Type B pancreatic cell (in vitro differentiated cells): ENCODE results near the gene KRTAP10-2. TPM values are rescaled to one million over a fixed set of nuclear protein-coding genes. Genes with fewer than 3 reads are reported as not detected.

Source experiments
- DNase-seq: peaks from one replicate; pipeline ENCODE4 v3.0.0; 2021; ENCODE audit warnings: mixed read lengths; ENCODE audit not compliant: unreplicated experiment; ENCODE audit errors: extremely low spot score
- H3K27ac Mint-ChIP-seq: 2 replicates; pipeline ENCODE4 v1.8.0; 2021; ENCODE audit warnings: mild to moderate bottlenecking, mixed read lengths
- H3K27me3 Mint-ChIP-seq: 2 replicates; pipeline ENCODE4 v1.8.0; 2021; ENCODE audit warnings: mixed read lengths
- H3K36me3 Mint-ChIP-seq: 2 replicates; pipeline ENCODE4 v1.8.0; 2021; ENCODE audit warnings: mixed read lengths
- H3K4me1 Mint-ChIP-seq: one replicate; pipeline ENCODE4 v1.8.0; 2021; ENCODE audit warnings: mixed read lengths; ENCODE audit not compliant: unreplicated experiment
- H3K4me3 Mint-ChIP-seq: 2 replicates; pipeline ENCODE4 v1.8.0; 2021; ENCODE audit warnings: mild to moderate bottlenecking, mixed read lengths
- H3K9me3 Mint-ChIP-seq: 2 replicates; pipeline ENCODE4 v1.8.0; 2021; ENCODE audit warnings: mixed read lengths
- total RNA-seq: library from RNA; stranded (reverse); gene quantifications from 2 replicates; pipeline ENCODE4 v1.2.1, GENCODE V29; 2021; ENCODE audit warnings: low replicate concordance
- TF ChIP-seq, protein P1 (sequence below): fragments of 200-600 bp; sonication (generic); conservative IDR thresholded peaks from 2 replicates; pipeline ENCODE4 v1.5.0; 2021; ENCODE audit warnings: antibody characterized with exemption, mild to moderate bottlenecking

Gene KRTAP10-2
- total RNA-seq, 1 donor from 2014 or later, result not detected

DNA sequence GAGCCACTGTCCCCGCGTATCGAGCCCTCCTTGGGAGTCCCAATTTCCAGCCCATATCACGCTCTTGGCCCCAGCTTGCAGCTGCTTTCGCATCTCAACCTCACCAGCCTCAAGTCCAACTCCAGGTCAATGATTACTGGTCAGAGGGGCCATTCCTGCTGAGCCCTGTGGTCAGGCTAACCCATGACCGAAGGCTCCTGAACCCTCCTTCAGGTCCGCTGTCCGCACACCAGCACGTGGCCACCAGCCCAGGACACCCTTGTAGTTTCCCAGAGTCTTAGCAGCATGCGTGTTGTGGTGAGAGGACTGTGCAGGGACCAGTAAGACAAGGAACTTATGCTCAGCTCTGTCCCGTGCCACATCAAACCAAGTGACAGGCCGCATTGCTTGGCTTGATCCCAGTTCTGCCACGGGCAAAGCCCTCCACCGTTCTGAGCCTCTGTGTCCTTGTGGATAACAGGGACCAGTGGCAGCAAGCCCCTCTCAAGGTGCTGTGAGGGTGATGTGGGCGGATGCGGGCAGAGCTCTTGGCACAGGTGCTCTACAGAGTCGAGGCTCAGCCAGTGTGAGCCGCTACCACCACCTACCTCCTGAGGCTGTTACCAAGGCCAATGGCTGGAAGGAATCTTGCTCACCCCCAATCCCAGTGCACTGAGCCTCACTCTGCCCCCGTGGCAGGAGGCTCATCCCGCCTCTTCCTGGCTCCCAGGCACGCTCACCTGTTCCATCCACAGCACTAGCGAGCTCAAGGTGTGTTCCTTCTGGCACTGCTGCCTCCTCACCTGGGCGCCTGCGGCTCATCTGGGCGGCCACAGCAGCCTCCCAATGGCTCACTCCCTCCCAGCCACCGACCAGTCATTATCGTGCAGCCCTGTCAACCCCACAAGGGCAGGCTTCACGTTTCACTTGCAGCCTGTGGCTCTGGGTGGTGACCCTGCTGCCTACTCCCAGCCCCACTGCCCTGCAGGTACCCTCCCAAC, 31.7 kb downstream of the KRTAP10-2 start:
- TF ChIP-seq, protein P1, sequence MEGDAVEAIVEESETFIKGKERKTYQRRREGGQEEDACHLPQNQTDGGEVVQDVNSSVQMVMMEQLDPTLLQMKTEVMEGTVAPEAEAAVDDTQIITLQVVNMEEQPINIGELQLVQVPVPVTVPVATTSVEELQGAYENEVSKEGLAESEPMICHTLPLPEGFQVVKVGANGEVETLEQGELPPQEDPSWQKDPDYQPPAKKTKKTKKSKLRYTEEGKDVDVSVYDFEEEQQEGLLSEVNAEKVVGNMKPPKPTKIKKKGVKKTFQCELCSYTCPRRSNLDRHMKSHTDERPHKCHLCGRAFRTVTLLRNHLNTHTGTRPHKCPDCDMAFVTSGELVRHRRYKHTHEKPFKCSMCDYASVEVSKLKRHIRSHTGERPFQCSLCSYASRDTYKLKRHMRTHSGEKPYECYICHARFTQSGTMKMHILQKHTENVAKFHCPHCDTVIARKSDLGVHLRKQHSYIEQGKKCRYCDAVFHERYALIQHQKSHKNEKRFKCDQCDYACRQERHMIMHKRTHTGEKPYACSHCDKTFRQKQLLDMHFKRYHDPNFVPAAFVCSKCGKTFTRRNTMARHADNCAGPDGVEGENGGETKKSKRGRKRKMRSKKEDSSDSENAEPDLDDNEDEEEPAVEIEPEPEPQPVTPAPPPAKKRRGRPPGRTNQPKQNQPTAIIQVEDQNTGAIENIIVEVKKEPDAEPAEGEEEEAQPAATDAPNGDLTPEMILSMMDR, result no peak
- Mint-ChIP-seq H3K27ac (no peak overlapping the region), H3K4me3 (no peak overlapping the region)

DNA sequence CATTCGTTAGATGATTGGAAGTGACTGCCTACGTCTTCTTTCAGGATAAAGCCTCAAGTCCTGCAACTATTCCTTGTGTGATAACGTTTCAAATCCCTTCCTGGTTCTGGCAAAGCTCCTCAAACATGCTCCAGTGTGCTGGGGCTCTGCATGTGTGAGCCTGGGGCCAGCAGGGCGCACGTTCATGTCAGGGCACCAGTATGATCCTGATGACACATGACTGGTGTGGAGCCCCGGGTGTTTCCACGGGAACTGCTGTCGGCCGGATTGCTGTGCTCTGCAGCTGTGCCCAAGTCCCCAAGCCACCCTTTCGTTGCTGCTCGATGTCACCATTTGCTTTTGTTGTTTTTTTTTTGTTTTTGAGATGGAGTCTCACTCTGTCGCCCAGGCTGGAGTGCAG, 32.6 kb downstream of the KRTAP10-2 start:
- H3K4me1 Mint-ChIP-seq, result no peaks in the 10 kb centered on the region
- no peak overlapping the region for H3K27ac Mint-ChIP-seq
- H3K27me3 Mint-ChIP-seq, result no peaks in the 10 kb centered on the region
- H3K9me3 Mint-ChIP-seq, result peaks cover 5% of the 10 kb centered on the region
- TF ChIP-seq, protein P1, result no peak
- DNase-seq, result no peak
- no peaks in the 10 kb centered on the region for H3K36me3 Mint-ChIP-seq
- H3K4me3 Mint-ChIP-seq, result no peak overlapping the region

More for the DNA sequence above, 31.7 kb downstream of the KRTAP10-2 start:
- Mint-ChIP-seq H3K9me3 (peaks cover 5% of the 10 kb centered on the region), H3K27me3 (no peaks in the 10 kb centered on the region), H3K36me3 (no peaks in the 10 kb centered on the region), H3K4me1 (no peaks in the 10 kb centered on the region)
- DNase-seq, result no peak

DNA sequence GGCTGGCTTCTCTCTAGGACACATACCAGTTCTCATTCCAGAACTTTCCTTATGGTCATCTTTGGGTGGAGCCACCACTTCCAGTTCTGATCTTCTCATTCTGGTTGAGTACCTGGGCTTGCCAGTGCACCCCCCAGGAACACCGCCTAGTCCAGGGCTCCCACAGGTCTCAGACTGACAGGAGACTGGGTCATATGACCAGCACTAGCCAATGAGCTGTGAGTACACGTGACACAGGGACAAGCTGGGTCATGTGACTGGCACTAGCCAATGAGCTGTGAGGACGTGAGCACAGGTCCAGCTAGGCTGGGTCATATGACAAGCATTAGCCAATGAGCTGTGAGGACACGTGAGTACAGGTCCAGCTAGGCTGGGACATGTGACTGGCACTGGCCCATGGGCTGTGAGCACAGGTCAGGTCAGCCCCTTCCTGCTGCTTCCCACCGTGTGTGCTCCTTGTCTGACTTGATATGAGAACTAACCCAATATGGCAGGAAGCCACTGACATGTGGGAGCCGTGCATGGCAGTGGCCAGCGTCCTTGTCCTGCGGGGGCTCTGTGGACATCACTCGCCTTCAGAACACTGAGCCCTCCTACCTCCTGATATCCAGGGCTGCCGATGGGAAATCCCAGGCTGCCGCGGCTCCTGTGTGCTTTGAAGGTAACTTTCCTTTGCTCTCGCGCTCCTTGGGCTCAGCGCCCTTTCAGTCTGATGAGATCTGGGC, 34.0 kb downstream of the KRTAP10-2 start:
- TF ChIP-seq, protein P1, result no peak
- Mint-ChIP-seq H3K36me3 (no peaks in the 10 kb centered on the region), H3K27ac (no peak overlapping the region)

DNA sequence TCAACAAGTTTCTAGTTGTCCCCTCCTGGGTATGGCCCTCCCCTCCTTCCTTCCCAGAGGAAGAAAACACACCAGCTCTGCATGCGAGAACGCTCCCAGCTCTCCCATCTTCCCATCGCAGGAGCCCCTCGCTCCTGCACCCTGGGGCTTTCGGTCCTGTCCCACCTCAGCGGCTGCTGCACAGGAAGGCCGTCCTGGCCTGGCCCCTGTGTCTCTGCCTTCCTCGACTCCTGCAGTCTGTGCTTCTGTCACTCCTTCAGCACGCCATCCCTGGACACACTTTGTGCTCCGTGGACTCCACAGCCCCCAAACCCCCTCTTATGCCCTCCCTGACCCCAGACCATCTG, 34.5 kb downstream of the KRTAP10-2 start:
- H3K27me3 Mint-ChIP-seq, result no peaks in the 10 kb centered on the region
- H3K36me3 Mint-ChIP-seq, result no peaks in the 10 kb centered on the region
- H3K9me3 Mint-ChIP-seq, result peaks cover 5% of the 10 kb centered on the region
- DNase-seq, result no peak
- H3K4me1 Mint-ChIP-seq, result no peaks in the 10 kb centered on the region
- no peak overlapping the region for H3K4me3 Mint-ChIP-seq
- H3K27ac Mint-ChIP-seq, result no peak overlapping the region
- TF ChIP-seq, protein P1, result no peak

More for the DNA sequence above, 34.0 kb downstream of the KRTAP10-2 start:
- Mint-ChIP-seq H3K4me1 (no peaks in the 10 kb centered on the region), H3K9me3 (peaks cover 5% of the 10 kb centered on the region), H3K4me3 (no peak overlapping the region), H3K27me3 (no peaks in the 10 kb centered on the region)
- no peak for DNase-seq

DNA sequence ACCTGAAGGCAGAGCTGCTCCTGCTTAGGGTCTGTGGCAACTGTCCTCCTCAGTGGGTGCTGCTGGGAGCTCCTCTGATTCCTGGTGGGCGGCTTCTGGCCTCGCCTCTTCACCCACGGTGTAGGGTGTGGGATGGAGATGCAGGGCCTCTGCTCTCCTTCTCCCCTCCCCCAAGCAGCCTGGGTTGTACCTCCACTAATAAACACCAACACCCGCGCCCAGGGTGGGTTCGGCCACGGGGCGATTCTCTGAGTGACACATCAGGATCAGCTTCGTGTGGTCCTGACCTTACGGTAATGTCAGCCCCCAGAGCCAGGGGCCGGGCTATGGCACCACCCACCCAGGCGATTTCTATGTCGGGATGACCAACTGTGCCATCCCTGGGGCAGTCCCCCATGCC, 35.0 kb downstream of the KRTAP10-2 start:
- Mint-ChIP-seq H3K36me3 (no peaks in the 10 kb centered on the region), H3K27me3 (no peaks in the 10 kb centered on the region), H3K9me3 (peaks cover 5% of the 10 kb centered on the region), H3K4me1 (no peaks in the 10 kb centered on the region), H3K4me3 (no peak overlapping the region), H3K27ac (no peak overlapping the region)
- no peak for DNase-seq
- TF ChIP-seq, protein P1, result no peak
